Fibroblast of lung (primary cell): ENCODE measurements around the gene ITPKB. TPM values are rescaled to one million over a fixed set of nuclear protein-coding genes. Genes with fewer than 3 reads are reported as not detected.
A peak's percentile ranks its signal among the peaks of the same experiment; 100 is the strongest.

Experiments
- DNase-seq, 2 donors: peaks; one replicate each; pipeline versions ENCODE4 v3.0.0 to v3.0.0-alpha.2; 2010; ENCODE audit warnings: low read depth in 2 of 2
- H2AFZ ChIP-seq: 2 replicates; pipeline ENCODE4 v1.5.1; 2012; ENCODE audit warnings: low read length, control low read depth, inconsistent platforms
- H3K27ac ChIP-seq: 2 replicates; pipeline ENCODE4 v1.5.1; 2011; ENCODE audit warnings: low read length, control low read depth; ENCODE audit not compliant: insufficient read depth
- H3K27me3 ChIP-seq: 2 replicates; pipeline ENCODE4 v1.5.1; 2011; ENCODE audit warnings: mild to moderate bottlenecking, low read length; ENCODE audit not compliant: control insufficient read depth, insufficient read depth
- H3K36me3 ChIP-seq: 2 replicates; pipeline ENCODE4 v1.5.1; 2011; ENCODE audit warnings: low read length; ENCODE audit not compliant: control insufficient read depth, insufficient read depth
- H3K4me1 ChIP-seq: 2 replicates; pipeline ENCODE4 v1.5.1; 2011; ENCODE audit warnings: low read length; ENCODE audit not compliant: control insufficient read depth, insufficient read depth; ENCODE audit errors: extremely low read depth
- H3K4me2 ChIP-seq: 2 replicates; pipeline ENCODE4 v1.5.1; 2011; ENCODE audit warnings: low read length, control low read depth; ENCODE audit not compliant: insufficient read depth; ENCODE audit errors: extremely low read depth
- H3K4me3 ChIP-seq, 4 experiments: fragments of 200-600 bp in 1 of 4; sonication (generic) in 1 of 4; replicated peaks in 1 of 4; 2 replicates each; pipeline ENCODE4 v1.5.1; 2011 to 2016; ENCODE audit warnings: low read length in 4 of 4, low read depth in 3 of 4, mild to moderate bottlenecking in 3 of 4, control low read depth in 2 of 4, inconsistent platforms in 1 of 4, mixed read lengths in 1 of 4; ENCODE audit not compliant: insufficient read depth in 1 of 4; ENCODE audit errors: control extremely low read depth in 1 of 4
- H3K79me2 ChIP-seq: 2 replicates; pipeline ENCODE4 v1.5.1; 2012; ENCODE audit warnings: mild to moderate bottlenecking, low read length, inconsistent platforms; ENCODE audit not compliant: control insufficient read depth, insufficient read depth
- H3K9ac ChIP-seq: 2 replicates; pipeline ENCODE4 v1.5.1; 2011; ENCODE audit warnings: mild to moderate bottlenecking, low read length, control low read depth; ENCODE audit not compliant: insufficient read depth
- H3K9me3 ChIP-seq: 2 replicates; pipeline ENCODE4 v1.5.1; 2012; ENCODE audit warnings: low read depth, low read length; ENCODE audit not compliant: control insufficient read depth, insufficient read depth
- H4K20me1 ChIP-seq: 2 replicates; pipeline ENCODE4 v1.5.1; 2011; ENCODE audit warnings: low read length; ENCODE audit not compliant: control insufficient read depth, insufficient read depth; ENCODE audit errors: extremely low read depth
- EZH2 ChIP-seq: IDR thresholded peaks from 2 replicates; pipeline ENCODE4 v1.5.1; 2012; ENCODE audit warnings: low read length, control low read depth, mild to moderate bottlenecking; ENCODE audit errors: missing control alignments
- polyA plus RNA-seq, 2 donors: library from polyadenylated mRNA; depleted of rRNA in 1 of 2; stranded (reverse) in 1 of 2; unstranded in 1 of 2; fragments of >200 nt; gene quantifications; 2 replicates each; pipeline ENCODE4 v1.2.1, GENCODE V29; 2011 to 2012; ENCODE audit warnings: missing spikeins in 1 of 2
- total RNA-seq: library from RNA; depleted of rRNA; stranded (reverse); fragments of >200 nt; gene quantifications from 2 replicates; pipeline ENCODE4 v1.2.1, GENCODE V29; 2014
- TF ChIP-seq, protein P1 (sequence below), 2 donors: IDR thresholded peaks in 1 of 2; conservative IDR thresholded peaks in 1 of 2; 1 replicate in 1 of 2; 2 replicates in 1 of 2; pipeline ENCODE4 v1.5.1; 2011 to 2012; ENCODE audit warnings: low read length in 2 of 2, control low read depth in 1 of 2, inconsistent platforms in 1 of 2, low read depth in 1 of 2, mild to moderate bottlenecking in 1 of 2

The ITPKB gene
- total and polyA plus RNA-seq, 2 donors (not counting 1 experiment from before 2014, with no cell fraction given), result 10.2 to 32.4 TPM

DNA sequence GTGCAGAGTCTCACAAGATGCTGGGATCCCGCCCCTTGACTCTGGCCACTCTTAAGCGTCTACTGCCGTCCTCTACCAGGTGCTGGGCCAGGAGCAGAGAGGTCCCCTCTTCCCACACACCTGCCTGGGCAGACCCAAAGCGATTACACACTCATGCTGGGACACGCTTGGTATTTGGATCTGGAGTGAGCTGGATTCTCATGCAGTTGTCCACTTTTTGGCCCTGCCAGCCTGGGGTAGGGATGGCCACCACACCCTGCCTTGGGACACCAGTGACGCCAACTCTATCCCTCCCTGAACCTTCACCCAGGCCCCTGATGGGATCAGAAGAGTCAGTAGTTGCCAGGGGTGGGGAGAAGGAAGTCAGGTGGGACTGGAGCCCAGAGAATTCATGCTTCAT lies 28.6 kb downstream of the ITPKB start:
- H3K36me3 ChIP-seq, result no peaks in the 10 kb centered on the region
- no peak overlapping the region for H2AFZ ChIP-seq
- peaks cover 13% of the 10 kb centered on the region for H3K4me1 ChIP-seq

GRCh38 chr1:226709953-226710352 lies 29.1 kb downstream of the ITPKB start:
- H4K20me1 ChIP-seq, result no peaks in the 10 kb centered on the region
- no peak overlapping the region for H3K9ac ChIP-seq
- H3K79me2 ChIP-seq, result no peaks in the 10 kb centered on the region
- TF ChIP-seq EZH2, result no peak
- TF ChIP-seq, protein P1, sequence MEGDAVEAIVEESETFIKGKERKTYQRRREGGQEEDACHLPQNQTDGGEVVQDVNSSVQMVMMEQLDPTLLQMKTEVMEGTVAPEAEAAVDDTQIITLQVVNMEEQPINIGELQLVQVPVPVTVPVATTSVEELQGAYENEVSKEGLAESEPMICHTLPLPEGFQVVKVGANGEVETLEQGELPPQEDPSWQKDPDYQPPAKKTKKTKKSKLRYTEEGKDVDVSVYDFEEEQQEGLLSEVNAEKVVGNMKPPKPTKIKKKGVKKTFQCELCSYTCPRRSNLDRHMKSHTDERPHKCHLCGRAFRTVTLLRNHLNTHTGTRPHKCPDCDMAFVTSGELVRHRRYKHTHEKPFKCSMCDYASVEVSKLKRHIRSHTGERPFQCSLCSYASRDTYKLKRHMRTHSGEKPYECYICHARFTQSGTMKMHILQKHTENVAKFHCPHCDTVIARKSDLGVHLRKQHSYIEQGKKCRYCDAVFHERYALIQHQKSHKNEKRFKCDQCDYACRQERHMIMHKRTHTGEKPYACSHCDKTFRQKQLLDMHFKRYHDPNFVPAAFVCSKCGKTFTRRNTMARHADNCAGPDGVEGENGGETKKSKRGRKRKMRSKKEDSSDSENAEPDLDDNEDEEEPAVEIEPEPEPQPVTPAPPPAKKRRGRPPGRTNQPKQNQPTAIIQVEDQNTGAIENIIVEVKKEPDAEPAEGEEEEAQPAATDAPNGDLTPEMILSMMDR (conservative IDR thresholded peaks at IDR 0.05 in 1 of 2, IDR thresholded peaks at IDR 0.05 in 1 of 2; ENCODE audit: low read depth in 1 of 2, low read length in 2 of 2), result no peak
- no peak for DNase-seq
- H3K9me3 ChIP-seq, result no peaks in the 10 kb centered on the region
- H3K27me3 ChIP-seq, result no peaks in the 10 kb centered on the region
- no peak overlapping the region for H3K4me2 ChIP-seq
- no peaks in the 10 kb centered on the region for H3K36me3 ChIP-seq
- H3K4me1 ChIP-seq, result peaks cover 13% of the 10 kb centered on the region
- no peak overlapping the region for H3K4me3 ChIP-seq
- no peak overlapping the region for H3K27ac ChIP-seq
- H2AFZ ChIP-seq, result no peak overlapping the region

More for the DNA sequence above, 28.6 kb downstream of the ITPKB start:
- H3K4me3 ChIP-seq, result no peak overlapping the region
- H3K9me3 ChIP-seq, result no peaks in the 10 kb centered on the region
- DNase-seq, result no peak
- no peak overlapping the region for H3K27ac ChIP-seq
- no peaks in the 10 kb centered on the region for H4K20me1 ChIP-seq
- H3K79me2 ChIP-seq, result no peaks in the 10 kb centered on the region
- H3K9ac ChIP-seq, result no peak overlapping the region
- TF ChIP-seq, protein P1 (conservative IDR thresholded peaks at IDR 0.05 in 1 of 2, IDR thresholded peaks at IDR 0.05 in 1 of 2; ENCODE audit: low read depth in 1 of 2, low read length in 2 of 2), result no peak
- no peak for TF ChIP-seq EZH2
- no peak overlapping the region for H3K4me2 ChIP-seq
- no peaks in the 10 kb centered on the region for H3K27me3 ChIP-seq

DNA sequence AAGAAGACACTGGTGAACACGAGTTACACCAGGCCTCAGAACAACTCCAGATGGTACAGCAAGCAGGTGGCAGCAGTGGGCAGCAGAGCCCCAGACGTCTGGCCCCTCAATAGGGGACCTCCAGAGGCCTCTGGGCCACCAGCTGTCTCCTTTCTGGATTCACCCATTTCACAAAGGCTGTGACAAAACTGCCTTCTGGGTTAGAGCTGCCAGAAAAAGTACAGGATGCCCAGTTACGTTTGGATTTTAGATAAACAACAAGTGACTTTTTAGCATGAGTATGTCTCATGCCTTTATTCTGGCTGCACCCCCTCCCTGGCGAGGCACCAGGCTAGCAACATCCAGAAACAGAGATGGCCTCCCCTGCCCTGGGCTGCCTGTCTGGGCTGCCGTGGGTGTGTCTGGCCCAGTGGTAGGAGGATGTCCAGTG lies 30.1 kb downstream of the ITPKB start:
- TF ChIP-seq, protein P1 (conservative IDR thresholded peaks at IDR 0.05 in 1 of 2, IDR thresholded peaks at IDR 0.05 in 1 of 2; ENCODE audit: low read depth in 1 of 2, low read length in 2 of 2), result peak in 1 of 2 donors; percentile 1
- TF ChIP-seq EZH2, result no peak
- H3K4me1 ChIP-seq, result peaks cover 13% of the 10 kb centered on the region
- no peaks in the 10 kb centered on the region for H4K20me1 ChIP-seq
- H2AFZ ChIP-seq, result no peak overlapping the region
- H3K9me3 ChIP-seq, result no peaks in the 10 kb centered on the region
- no peaks in the 10 kb centered on the region for H3K79me2 ChIP-seq
- no peak overlapping the region for H3K9ac ChIP-seq
- H3K36me3 ChIP-seq, result no peaks in the 10 kb centered on the region
- peak overlapping the region; percentile 64 for H3K27ac ChIP-seq
- DNase-seq, result peak in 1 of 2 donors; percentile 32
- no peaks in the 10 kb centered on the region for H3K27me3 ChIP-seq
- no peak overlapping the region for H3K4me2 ChIP-seq
- H3K4me3 ChIP-seq, result no peak overlapping the region
